Tibial nerve (tissue), 4 donors: ENCODE results near the gene DNASE2.

ENCODE experiments used
- CTCF ChIP-seq, 5 experiments: fragments of 200-600 bp in 3 of 5; fragments of 450-650 bp in 2 of 5; sonication (generic) in 3 of 5; IDR thresholded peaks; one replicate each; pipeline ENCODE4 v1.5.1; 2016 to 2019; ENCODE audit warnings: antibody characterized with exemption in 5 of 5, mild to moderate bottlenecking in 3 of 5, moderate library complexity in 2 of 5
- EP300 ChIP-seq, 2 donors: sonication (generic); formaldehyde crosslinking; IDR thresholded peaks; one replicate each; pipeline ENCODE4 v1.6.1; 2017; ENCODE audit warnings: antibody characterized with exemption in 2 of 2, mild to moderate bottlenecking in 1 of 2
- POLR2A ChIP-seq, 2 donors: fragments of 450-650 bp; IDR thresholded peaks; one replicate each; pipeline ENCODE4 v1.6.1; 2017; ENCODE audit warnings: antibody characterized with exemption in 2 of 2, mild to moderate bottlenecking in 2 of 2, moderate library complexity in 2 of 2

- TF ChIP-seq CTCF (IDR thresholded peaks at IDR 0.05) (no peak), EP300 (IDR thresholded peaks at IDR 0.05) (no peak), POLR2A (IDR thresholded peaks at IDR 0.05) (no peak)
Observed at GRCh38 chr19:12856653-12857052, 24.6 kb downstream of the DNASE2 start.
